Astrocyte (in vitro differentiated cells and primary cell): ENCODE results near the gene AGGF1.

Experiments used
- EZH2 ChIP-seq: IDR thresholded peaks from 2 replicates; pipeline ENCODE4 v1.6.1; 2012; ENCODE audit warnings: mild to moderate bottlenecking, low read length, inconsistent platforms; ENCODE audit not compliant: insufficient read depth
- TF ChIP-seq, protein P1 (sequence below): IDR thresholded peaks from 2 replicates; pipeline ENCODE4 v1.5.1; 2011; ENCODE audit warnings: low read depth, mild to moderate bottlenecking, inconsistent platforms, low read length, moderate library complexity; ENCODE audit not compliant: insufficient read depth

DNA sequence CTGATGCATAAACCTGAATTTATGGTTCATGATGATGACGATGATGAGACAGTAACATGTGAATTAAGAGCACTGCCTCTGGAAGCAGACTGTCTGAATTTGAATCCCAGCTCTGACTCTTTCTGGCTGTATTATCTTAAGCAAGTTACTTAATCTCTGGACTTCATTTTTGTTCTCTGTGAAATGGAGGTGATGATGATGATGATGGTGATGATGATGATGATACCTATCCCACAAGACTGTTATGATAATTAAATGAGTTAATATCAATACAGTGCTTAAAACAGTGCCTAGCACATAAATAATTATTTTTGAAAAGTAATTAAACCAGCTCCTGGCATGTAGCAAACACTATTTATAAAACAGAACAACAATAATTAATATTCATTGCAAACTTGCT, 13.2 kb upstream of the AGGF1 start:
- TF ChIP-seq, protein P1, sequence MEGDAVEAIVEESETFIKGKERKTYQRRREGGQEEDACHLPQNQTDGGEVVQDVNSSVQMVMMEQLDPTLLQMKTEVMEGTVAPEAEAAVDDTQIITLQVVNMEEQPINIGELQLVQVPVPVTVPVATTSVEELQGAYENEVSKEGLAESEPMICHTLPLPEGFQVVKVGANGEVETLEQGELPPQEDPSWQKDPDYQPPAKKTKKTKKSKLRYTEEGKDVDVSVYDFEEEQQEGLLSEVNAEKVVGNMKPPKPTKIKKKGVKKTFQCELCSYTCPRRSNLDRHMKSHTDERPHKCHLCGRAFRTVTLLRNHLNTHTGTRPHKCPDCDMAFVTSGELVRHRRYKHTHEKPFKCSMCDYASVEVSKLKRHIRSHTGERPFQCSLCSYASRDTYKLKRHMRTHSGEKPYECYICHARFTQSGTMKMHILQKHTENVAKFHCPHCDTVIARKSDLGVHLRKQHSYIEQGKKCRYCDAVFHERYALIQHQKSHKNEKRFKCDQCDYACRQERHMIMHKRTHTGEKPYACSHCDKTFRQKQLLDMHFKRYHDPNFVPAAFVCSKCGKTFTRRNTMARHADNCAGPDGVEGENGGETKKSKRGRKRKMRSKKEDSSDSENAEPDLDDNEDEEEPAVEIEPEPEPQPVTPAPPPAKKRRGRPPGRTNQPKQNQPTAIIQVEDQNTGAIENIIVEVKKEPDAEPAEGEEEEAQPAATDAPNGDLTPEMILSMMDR, result no peak
- TF ChIP-seq EZH2, result no peak
